Gastrocnemius medialis (tissue), 4 donors: ENCODE data around the gene CCDC39.

Experiments
- CTCF ChIP-seq, 5 experiments: fragments of 450-650 bp in 3 of 5; fragments of 200-600 bp in 2 of 5; sonication (generic) in 2 of 5; IDR thresholded peaks in 4 of 5; conservative IDR thresholded peaks in 1 of 5; 1 replicate in 4 of 5; 2 replicates in 1 of 5; pipeline ENCODE4 v1.5.1; 2016 to 2019; ENCODE audit warnings: antibody characterized with exemption in 5 of 5, mild to moderate bottlenecking in 3 of 5, moderate library complexity in 3 of 5
- POLR2A ChIP-seq, 2 donors: fragments of 450-650 bp; IDR thresholded peaks; one replicate each; pipeline ENCODE4 v1.6.1; 2017; ENCODE audit warnings: antibody characterized with exemption in 2 of 2, mild to moderate bottlenecking in 2 of 2, moderate library complexity in 2 of 2

GRCh38 chr3:180690061-180690460 is 10.8 kb upstream of the CCDC39 start:
- TF ChIP-seq POLR2A (IDR thresholded peaks at IDR 0.05) = no peak
- TF ChIP-seq CTCF (IDR thresholded peaks at IDR 0.05 in 4 of 5, conservative IDR thresholded peaks at IDR 0.05 in 1 of 5) = no peak
